CD4-positive, alpha-beta T cell treated with Interleukin-4 for 1 hour (primary cell): Measurements from ENCODE around the gene ADGRG4.
"Not testable (repeated sequence)": the region's sequence is repeated elsewhere in the genome, so short reads cannot be mapped to it uniquely, and the experiment has no call there.

ENCODE experiments used
- DNase-seq, 2 donors: peaks; one replicate each; pipeline ENCODE4 v3.0.0-alpha.2; 2020 to 2022

The ADGRG4 gene, protein sequence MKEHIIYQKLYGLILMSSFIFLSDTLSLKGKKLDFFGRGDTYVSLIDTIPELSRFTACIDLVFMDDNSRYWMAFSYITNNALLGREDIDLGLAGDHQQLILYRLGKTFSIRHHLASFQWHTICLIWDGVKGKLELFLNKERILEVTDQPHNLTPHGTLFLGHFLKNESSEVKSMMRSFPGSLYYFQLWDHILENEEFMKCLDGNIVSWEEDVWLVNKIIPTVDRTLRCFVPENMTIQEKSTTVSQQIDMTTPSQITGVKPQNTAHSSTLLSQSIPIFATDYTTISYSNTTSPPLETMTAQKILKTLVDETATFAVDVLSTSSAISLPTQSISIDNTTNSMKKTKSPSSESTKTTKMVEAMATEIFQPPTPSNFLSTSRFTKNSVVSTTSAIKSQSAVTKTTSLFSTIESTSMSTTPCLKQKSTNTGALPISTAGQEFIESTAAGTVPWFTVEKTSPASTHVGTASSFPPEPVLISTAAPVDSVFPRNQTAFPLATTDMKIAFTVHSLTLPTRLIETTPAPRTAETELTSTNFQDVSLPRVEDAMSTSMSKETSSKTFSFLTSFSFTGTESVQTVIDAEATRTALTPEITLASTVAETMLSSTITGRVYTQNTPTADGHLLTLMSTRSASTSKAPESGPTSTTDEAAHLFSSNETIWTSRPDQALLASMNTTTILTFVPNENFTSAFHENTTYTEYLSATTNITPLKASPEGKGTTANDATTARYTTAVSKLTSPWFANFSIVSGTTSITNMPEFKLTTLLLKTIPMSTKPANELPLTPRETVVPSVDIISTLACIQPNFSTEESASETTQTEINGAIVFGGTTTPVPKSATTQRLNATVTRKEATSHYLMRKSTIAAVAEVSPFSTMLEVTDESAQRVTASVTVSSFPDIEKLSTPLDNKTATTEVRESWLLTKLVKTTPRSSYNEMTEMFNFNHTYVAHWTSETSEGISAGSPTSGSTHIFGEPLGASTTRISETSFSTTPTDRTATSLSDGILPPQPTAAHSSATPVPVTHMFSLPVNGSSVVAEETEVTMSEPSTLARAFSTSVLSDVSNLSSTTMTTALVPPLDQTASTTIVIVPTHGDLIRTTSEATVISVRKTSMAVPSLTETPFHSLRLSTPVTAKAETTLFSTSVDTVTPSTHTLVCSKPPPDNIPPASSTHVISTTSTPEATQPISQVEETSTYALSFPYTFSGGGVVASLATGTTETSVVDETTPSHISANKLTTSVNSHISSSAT (N-terminal part only)

DNA sequence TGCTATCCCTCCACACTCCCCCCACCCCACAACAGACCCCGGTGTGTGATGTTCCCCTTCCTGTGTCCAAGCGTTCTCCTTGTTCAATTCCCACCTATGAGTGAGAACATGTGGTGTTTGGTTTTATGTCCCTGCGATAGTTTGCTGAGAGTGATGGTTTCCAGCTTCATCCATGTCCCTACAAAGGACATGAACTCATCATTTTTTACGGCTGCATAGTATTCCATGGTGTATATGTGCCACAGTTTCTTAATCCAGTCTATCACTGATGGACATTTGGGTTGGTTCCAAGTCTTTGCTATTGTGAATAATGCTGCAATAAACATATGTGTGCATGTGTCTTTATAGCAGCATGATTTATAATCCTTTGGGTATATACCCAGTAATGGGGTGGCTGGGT lies at the start of gene ADGRG4:
TSS of gene ADGRG4 (plus strand) at position 243 of the 400 bp plus-strand sequence. CDS start 7,815 bp downstream, outside the sequence.
- DNase-seq: not testable (repeated sequence)

DNA sequence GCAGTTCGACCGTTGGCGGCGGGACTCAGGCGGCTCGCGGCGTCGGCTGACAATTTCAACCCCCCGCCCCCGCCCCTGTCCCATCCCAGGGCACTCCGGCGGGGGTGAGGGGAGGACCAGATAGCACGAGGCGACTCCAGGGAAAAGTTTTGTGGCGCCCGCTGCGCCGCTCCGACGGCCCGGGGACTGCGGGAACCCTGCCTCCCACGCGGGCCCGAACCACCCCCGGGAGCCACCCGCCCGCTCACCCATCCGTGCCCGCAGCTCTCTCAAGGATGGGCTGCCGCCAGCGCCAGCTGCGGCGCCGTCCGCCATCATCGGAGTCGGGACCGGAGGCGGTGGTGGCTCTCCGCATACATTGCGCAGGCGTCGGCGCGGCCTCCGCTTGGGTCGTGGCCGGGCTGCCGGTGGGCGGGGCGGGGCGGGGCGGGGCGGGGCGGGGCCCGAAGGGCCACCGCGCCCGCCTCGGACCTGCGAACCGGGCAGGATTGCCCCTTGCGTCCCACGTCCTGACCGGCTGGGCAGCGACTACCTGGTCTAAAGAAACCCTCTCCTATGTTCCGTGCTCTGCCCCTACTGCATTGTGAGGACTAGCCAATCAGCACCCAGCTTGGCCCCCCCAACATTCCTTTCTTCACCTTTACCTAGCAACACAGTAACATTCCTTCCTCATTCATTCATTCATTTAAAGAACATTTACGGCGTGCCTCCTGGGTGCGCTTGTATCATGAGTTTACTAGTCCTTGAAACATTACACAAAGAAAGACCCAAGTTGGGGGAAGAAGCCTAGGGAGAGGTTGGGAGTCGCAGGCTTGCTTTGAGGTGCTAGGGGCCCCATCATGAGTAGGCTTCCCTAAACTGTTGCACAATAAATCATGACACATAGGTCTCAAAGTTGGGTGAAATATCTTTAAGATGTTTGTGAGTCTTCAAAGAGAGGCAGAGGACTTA lies 49.4 kb upstream of the ADGRG4 start, which contains the start of gene MAP7D3:
TSS of gene MAP7D3 (minus strand) at position 360 of the 951 bp plus-strand sequence. CDS start at position 318, 42 bp downstream.
- peak; percentile 72 to 74 for DNase-seq

DNA sequence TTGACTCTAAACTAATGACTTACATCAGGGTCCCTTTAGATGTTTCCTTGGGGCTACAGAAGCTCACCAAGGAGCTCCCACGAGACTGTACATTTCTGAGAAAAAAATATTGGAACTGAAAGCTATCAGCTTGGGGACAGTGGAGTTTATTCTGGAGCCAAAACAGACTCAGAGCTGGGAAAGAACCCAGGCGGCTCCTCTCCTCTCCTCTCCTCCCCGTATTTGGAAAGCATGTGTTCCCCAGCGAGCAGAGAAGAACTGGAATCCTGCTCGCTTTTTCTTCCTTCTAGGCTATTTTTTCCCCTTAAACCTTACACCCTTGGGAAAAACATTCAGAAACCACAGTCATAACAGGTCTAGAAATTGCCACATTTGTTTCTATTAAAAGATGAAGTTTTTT lies 45.2 kb upstream of the ADGRG4 start:
- DNase-seq: no peak

DNA sequence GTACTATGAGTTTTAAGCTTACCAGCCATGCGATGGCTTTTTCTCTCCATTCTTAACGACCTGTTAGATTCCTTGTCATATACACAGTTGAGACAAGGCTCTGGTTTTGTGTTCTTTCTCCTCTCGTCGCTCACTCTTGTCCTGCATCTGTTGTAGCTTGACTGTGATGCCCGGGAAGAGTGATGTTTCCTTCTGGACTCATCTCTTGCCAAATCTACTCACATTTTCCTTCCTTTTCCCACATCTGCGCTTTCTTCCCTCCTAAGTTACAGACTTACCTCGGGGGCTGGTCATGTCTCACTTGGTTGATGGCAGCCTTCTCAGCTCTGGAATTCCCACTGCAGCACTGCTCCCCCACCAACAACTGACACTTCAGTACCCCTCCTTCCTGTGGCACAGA lies 44.7 kb upstream of the ADGRG4 start:
- DNase-seq: no peak

DNA sequence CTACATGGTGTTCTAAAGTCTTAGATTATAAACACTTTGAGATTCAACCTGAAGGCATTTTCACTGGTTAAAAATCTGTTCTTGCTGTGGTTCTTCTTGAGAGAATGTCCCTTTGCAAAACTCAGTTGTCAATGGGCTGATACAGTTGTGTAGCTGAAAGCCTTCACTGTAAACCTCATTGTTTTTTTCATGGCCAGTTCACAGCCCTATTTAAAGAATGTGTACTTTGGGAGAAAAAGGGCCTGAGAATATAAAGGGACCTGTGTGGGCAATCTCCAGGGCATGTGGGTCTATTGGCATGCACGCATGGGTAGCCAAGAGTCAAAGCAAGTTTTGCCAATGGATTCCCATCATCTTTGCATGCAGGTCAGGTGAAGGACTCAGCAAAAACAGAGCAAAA lies 41.8 kb upstream of the ADGRG4 start:
- no peak for DNase-seq

DNA sequence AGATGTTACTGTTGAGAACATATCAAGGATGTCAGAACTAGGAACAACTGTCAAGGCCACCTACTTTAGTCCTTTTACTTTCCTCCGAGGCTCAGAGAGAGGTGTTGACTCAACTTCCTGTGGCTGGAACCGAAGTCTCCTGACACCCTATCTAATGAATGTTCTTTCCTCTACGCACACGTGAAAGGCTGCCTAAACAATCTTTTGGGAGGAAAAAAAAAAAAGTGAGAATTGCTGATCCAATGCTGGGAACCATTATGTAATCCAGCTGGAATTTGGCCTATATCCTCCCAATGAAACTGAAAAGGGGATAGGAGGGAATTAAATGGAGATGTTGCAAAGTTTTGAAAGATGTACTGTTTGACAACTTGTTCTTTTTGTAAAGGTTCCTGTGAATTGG lies 41.2 kb upstream of the ADGRG4 start:
- DNase-seq: peak in 1 of 2 donors; percentile 7

DNA sequence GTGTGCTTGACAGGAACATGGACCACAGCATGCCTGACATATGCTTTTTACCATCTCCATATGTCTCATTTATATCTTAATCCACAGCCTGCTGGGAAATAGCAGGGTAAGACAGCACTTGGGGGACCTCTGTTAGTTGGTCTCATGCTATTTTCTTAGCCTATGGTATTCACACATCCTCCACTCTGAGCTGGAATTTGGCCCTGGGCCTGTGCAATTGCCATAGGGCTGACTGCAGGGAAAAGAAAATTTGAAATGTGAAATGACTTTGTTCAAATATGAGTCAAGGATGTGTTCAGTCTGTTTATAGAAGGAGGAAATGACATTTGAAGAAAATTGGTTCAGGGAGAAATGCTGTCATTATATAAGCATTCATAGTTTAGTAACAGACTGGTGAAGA lies 40.0 kb upstream of the ADGRG4 start:
- DNase-seq: no peak

DNA sequence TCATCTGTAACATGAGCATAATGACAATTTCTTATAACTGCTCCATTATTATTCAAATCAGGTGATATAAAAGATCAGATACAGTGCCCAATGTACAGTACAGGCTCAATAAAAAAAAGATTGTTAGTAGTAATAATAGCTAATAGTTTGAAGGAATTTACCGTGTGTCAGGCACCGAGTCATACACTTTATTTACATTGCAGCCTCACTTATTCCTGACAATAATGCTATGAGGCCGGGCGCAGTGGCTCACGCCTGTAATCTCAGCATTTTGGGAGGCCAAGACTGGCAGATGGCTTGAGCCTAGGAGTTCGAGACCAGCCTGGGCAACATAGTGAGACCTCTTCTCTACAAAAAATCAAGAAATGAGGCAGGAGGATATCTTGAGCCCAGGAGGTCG lies 39.4 kb upstream of the ADGRG4 start:
- DNase-seq: no peak

DNA sequence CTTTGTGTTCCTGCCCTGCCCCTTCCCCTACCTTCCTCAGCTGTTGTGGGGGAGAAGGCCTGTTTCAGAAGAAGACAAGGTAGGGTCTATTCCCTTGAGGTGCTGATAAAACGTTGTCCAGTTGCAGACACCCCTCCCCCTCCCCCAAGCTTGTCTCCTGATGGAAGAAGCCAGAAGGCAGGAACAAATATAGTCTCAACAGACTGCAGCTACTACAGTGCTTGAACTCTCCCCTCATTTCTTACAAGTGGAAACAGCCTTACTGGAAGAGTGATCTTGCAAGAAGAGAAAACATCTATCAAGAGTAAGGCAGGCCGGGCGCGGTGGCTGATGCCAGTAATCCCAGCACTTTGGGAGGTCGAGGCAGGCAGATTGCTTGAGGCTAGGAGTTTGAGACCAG lies 38.5 kb upstream of the ADGRG4 start:
- no peak for DNase-seq

DNA sequence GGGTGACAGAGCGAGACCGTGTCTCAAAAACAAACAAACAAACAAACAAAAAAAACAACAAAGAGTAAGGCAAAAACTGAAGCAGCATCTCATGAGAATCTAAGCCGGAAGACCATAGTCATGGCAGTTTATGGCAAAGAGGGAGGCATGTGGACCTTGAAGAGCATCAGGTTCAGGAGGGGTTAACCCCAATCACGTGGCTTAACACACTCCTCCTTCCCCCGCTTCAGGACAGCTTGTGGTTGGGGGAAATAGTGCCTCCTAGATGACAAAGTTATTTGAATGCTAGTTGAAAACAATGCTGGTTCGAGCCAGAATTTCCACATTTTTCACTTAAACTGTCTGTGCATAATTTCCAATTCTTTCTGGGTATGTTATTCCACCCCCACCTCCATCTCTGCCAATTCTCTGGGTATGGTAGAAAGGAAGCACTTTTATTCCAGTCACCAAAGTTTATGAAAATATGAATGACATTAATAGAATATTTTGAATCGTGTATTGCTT lies 37.9 kb upstream of the ADGRG4 start:
- DNase-seq: no peak

DNA sequence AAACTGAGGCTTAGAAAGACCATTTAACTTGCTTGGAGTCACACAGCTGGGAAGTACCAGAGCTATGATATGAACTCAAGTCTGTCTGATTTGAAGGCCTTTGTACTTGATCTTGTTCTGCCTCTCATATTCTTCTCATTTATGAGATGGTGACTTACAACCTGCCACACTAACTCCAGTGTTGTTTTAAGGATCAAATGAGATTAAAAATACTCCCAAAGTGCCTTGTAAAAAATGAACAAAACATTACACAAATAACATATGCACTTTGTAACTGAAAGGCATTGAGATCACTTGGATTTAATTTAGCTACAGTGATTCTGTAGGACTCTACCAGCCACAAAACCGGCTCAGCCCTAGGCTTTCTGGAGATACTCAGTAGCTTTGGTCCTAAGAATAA lies 33.9 kb upstream of the ADGRG4 start:
- DNase-seq: no peak

DNA sequence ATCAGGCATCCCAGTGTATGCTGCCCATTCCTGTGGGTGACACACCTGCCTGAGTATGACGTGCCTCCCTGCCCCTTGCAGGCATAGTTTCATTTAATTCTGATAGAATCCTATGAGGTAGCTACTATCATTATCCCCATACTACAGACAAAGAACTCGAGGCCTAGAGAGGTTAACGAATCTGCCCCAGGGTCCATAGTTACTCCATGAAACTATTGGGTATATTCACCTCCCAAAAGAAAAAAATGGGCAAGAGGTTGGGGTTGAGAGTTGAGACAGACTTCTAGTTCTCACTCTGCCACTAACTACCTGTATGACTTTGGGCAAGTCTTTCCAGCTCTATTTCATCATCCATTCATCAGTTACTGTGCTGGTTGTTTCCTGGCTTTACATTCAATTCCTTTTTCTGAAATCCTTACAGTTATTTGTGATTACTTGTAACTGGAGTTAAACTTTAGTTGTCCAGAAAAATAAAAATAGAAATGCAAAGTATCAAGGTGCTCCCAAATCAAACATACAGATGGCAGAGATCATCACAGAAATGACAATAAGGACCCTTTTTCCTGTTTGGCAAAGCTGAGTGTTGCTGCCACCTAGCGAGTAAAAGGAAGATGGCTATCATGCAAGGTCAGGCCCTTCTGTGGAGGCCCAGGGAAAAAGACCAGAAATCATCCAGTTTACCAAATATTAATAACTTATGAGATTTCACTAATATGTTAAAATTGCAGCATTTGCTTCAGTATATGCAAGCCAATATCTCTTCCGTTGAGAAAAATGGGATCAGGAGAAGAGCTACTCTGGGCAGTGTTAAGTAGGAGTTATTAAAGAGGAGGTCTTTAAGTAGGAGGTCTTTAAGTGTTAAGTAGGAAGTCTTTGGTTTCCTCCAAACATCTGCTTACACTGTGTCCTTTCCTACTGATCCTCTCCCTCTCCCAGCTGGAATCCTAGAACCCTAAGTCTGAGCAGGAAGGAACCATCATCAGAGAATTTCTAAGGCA lies 32.4 kb upstream of the ADGRG4 start:
- peak; percentile 45 to 60 for DNase-seq

DNA sequence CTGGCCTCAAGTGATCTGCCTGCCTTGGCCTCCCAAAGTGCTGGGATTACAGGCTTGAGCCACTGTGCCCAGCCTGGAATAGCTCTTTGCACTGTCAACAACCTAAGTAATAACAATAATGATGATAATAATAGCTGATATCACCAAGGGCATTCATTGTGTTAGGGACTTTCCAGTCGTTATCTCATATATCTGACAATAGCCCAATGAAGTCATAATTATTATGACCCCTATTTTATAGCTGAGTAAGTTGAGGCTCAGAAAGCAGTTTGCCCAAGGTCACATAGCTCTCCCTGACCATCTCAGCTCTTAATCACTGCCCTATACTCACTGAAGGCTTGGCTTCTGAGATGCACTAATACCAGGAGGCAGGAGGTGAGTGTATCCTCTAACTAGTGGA lies 30.8 kb upstream of the ADGRG4 start:
- DNase-seq: no peak

DNA sequence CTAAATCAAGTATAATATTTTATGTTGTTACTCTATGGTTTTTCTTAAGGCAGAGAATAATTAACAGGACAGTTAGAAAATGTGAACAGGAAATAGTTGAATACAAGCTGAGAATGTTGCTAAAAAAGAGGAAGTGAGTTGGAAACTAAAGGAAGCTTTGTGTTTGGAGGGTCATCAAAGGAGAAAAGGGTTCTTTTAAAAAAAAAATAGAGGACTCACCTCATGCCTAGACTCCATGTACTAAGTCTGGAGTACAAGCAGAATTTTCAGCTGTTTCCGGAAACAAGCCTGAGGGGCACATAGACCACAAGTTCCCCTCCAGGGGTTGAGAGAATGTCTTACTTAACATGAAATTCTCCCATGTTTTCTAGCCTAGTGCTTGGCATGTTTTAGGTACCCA lies 29.5 kb upstream of the ADGRG4 start:
- DNase-seq: no peak

DNA sequence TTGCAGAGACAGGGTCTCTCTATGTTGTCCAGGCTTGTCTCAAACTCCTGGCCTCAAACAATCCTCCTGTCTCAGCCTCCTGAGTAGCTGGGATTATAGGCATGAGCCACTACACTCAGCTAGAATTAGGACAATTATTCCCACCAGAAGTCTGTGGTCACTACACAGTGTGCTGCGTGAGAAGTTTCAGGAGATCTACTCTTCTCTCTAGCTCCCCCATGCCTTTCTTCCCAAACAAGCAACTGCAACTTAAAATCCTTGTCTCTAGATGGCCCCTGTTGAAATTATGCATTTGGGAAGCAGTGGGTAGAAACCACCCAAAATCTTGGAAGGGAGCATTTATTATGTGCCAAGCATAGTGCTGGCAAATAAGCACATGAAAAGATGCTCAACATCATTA lies 28.4 kb upstream of the ADGRG4 start:
- DNase-seq: no peak

DNA sequence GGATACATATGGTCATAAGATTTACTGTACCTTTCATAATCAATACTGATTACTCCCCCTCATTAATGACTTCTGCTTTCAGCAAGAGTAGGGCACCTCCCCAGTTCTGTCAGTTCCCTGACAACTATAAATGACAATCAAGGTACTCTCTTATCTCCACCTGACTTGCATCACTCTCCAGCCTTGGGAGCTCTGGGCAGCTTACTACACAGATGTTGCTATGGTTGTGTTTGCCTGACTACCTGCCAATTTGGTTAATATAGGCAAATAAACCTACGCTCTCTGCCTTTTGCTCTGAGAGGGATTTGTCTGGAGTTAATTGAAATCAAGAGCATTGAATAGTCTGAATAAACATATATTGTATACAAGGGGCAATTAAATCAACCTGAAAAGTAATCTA lies 26.8 kb upstream of the ADGRG4 start:
- no peak for DNase-seq

DNA sequence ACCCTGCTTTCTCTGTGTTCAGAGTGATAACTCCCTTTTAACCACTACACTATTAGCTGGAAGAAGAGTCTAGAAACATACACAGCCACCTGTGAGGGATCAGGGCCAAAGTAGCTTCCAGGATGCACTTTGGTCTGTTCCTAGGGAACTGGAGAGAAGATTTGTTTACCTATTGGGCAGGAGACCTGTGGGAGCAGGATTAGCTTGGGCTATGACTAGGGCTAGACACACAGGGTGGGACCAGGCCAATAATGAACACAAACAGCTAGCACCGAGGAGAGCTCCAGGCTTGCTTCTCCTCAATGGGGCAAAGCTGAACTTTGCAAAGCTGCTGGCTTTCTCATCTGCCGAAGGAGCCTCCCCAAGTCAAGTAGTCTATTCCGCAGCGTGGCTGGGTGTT lies 25.2 kb upstream of the ADGRG4 start:
- no peak for DNase-seq

DNA sequence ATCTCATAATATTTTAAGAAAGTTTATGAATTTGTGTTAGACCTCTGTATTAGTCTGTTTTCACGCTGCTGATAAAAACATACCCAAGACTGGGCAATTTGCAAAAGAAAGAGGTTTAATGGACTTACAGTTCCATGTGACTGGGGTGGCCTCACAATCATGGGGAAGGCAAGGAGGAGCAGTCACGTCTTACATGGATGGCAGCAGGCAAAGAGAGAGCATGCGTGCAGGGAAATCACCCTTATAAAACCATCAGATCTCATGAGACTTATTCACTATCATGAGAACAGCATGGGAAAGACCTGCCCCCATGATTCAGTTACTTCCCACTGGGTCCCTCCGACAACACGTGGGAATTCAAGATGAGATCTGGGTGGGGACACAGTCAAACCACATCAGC lies 14.4 kb upstream of the ADGRG4 start:
- not testable (repeated sequence) for DNase-seq

DNA sequence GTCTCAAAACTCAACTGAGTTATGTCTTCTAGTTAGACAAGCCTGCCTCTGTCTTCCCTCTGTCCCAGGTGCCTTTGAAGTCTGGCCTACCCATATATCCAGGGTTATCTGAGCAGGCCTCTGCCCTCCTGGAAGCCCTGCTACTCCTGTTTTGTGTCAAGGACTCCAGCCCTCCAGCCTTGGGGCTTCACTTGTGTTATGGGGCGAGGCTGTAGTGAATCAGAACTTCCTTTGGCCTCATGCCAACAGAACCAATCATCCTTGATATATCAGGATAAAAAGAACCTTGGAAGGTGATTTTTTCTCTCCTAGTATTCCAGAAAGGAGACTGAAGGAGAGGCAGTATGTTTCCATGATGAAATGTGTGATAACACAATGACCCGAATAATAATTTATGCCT lies 8.9 kb upstream of the ADGRG4 start:
- DNase-seq: no peak

DNA sequence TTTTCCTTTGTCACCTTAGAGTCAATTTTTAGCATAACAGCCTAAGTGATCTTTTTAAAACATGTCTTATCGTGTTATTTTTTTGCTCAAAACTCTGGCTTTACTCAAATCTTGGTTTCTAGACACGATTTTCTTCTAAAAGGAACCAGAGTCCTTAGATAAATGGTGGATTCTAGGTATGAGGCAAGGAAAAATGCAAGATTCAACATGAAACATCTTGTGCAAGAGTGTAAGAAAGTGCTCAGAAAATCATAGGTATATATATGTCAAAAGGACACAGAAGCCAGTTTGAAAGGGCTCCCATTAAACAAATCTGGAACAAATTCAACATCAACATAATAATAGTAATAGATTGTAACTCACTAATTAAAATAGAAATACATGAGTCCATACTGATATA lies 8.1 kb upstream of the ADGRG4 start:
- no peak for DNase-seq
